Fibroblast of the conjunctiva (primary cell): Measurements from ENCODE around the gene PPP1R9A.

Source experiments
- DNase-seq: peaks from one replicate; pipeline ENCODE4 v3.0.0-alpha.2; 2010; ENCODE audit warnings: low read depth

The PPP1R9A gene

DNA sequence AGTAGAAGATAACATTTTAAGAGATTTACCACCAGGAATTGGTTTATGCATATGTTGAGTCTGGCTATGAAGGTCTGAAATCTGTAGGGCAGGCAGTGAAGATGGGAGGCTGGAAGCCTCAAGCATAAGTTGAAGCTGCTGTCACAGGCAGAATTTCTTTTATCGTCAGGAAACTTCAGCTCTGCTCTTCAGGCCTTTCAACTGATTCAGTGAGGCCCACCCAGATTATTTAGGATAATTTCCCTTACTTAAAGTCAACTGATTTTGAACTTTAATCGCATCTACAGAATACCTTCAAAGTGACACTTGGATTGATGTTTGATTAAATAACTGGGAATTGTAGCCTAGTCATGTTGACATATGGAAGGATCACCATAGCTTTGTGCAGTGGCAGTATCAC, 190.5 kb downstream of the PPP1R9A start:
- DNase-seq: no peak

DNA sequence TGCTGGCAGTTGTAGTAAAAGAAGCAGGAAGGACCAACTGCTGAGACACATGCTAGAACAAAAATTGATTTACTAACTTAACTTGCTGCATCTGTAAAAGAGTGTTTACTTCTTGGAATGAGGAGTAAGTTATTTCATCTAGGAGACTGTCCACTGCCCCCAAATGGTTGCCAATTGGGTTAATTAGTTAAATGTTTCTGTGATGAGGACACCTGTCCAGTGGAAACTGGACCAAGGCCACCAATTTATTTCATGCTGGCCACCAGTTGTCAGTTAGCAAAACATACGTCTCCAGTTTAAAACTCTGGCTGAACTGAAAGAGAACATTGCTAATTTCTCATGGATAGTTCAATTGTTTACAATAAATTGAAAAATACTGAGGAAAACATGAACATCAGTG, 191.7 kb downstream of the PPP1R9A start:
- no peak for DNase-seq

DNA sequence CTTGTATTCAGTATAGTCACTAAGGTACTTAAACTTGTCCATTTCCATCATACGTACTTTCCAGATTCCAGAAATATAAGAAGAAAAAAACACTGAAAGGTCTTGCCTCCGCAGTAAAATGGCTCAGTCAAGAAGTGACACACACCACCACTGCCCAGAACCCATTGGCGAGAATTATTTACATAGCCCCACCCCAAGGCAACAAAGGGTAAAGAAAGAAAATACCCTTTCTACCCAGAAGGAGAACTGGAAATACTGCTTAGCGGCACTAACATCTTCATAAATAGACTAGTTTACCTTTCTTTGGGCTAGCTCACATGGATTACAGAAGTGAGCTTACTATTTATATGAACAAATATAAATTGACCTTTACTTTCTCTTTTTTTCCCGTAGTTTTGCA, 194.0 kb downstream of the PPP1R9A start:
- DNase-seq: no peak

DNA sequence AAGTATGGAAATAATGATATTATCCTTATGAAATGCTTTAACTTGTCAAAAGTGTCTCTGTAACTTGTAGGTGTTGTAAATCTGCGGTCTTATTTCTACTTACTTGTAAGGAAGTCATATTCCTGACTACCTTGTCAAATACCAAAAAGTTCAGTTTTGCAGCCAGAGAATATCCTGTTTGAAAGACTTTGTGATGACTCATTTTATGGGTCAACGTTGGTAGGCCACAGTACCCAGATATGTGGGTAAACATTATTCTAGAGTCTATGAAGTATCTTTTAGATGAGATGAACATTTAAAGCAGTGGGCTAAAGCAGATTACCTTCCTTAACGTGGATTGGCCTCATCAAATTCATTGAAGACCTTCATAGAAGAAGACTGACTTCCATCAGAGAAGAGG, 195.3 kb downstream of the PPP1R9A start:
- no peak for DNase-seq

DNA sequence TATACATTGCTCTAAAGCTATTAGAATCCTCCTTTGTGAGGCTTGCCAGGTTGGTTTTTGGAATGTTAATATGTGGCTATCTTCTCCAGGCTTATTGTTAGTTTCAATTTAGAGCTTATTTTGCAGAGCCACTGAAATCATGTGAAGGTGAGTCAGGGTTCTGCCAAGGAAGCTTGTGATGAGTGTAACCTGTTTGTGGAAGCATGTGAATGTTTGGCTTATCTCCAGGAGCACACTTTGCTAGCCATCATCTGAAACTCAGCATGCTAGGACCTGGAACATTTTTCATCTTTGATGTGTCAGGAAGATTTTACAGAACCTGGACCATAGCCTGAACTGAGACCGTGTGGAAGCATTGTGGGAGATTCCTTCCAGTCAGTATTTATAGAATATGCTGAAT, 197.3 kb downstream of the PPP1R9A start:
- DNase-seq: no peak

DNA sequence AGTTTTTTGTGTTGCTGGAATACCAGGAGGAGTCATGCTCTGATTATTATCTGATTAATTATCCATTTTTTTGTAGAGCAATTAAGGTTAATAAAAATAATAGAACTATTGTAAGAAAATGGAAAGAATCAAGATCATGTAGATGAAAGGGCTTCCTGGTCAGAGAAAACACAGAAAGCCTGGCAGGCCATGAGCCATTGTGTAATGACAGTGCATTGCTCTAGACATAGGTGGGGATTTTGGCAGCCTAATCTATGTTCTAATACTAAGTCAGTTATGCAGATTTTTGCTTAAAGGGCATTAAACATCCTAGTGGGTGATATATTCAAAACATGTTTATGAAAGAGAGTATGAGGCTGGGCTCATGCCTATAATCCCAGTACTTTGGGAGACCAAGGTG, 198.2 kb downstream of the PPP1R9A start:
- no peak for DNase-seq

DNA sequence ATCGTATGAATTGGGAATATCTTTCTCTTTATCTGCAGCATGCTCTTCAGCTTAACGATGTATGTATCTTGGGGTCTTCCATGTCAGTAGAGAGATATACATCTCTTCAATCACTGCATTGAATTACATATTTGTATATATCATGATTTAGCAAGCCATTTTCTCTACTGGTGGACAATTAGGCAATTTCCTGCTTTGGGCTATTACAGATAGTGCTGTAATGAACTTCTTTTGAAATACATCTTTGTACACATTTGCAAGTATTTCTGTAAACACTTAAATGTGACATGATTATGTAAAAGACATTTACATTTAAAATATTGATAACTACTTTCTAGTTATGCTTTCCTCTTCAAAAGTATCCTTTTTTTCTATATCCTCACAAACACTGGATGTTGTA, 199.0 kb downstream of the PPP1R9A start:
- DNase-seq: no peak

DNA sequence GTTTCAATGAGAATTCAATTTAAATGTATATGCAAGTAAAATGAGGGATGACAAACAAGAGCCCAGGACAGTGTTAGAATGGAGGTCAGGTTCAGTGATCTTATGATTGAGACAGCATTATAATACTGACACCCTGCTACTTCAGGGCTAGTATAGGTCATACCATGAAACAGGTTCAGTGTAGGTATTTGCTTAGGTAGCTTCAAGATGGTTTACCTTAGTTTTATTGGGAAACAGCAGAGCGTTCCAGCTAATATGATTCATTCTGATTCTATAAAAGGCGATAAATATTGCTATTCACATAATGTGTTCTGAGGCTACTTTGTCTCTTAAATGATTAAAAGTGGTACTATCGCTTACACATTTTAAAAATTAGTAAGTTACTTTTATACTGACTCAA, 203.3 kb downstream of the PPP1R9A start:
- DNase-seq: no peak

DNA sequence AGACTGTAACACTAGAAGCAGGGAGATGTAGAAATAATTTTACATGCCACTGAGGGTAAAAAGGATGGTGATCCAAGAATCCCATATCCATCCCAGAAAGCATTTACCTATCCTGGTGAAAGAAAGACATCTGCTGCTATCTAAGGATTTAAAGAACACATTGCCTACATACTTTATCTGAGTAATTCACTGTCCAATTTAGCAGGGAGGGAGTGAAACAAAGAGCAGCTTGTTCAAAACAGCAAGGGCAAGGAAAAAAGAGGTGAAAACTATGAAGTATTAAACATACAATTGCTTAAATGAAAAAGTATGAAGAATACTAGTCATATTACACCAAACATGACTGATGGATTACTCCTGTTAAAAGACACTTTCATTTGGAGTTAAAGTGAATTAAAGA, 206.2 kb downstream of the PPP1R9A start:
- DNase-seq: no peak

DNA sequence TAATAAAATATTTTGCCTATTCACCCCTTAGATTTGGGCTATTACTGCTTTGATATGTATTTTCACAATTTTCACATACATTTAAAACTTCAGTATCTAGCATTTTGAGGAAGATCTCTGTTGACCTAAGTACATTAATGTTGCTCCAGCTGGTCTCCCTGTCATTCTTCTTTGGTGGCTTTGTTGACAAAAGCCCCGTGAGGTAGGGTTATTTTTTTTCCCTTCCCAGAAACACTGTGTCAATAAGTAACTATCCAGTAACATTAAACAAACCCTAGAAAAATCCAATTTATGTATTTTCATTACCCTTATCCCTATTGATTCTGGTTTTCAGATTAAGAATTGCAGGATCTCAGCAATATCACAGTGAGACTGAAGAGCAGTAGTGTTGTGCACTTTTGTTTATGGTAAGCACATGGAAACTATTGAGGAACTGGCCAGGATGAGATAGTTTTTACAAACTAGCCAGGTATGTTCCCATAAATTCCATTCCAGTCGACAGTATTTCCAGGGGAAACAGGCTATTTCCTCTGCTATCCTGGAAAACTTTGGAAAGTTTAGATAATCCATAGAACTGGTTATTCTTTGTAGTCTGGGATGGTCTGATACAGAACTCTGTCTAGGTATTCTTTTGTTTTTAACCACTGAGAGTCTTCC, 218.8 kb downstream of the PPP1R9A start:
- DNase-seq: no peak

DNA sequence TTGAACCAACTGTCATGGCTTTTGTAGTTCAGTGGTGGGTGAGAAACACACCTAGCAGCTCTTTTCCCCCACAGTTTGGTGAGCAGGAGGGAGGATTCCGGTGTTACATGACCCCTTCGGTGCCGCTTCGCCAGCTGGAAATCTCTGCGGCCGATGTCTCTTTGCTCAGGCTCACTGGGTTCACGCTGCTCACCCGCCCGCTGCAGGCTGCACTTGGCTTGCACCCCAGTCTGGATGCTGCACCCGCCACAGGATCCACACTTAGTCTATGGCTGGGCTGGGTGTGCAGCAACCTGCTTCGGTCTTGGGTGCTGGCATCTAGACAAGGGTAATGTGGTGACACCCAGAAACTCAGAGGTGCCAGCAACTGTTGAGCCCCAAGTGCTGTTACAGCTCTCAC, 225.1 kb downstream of the PPP1R9A start:
- no peak for DNase-seq

DNA sequence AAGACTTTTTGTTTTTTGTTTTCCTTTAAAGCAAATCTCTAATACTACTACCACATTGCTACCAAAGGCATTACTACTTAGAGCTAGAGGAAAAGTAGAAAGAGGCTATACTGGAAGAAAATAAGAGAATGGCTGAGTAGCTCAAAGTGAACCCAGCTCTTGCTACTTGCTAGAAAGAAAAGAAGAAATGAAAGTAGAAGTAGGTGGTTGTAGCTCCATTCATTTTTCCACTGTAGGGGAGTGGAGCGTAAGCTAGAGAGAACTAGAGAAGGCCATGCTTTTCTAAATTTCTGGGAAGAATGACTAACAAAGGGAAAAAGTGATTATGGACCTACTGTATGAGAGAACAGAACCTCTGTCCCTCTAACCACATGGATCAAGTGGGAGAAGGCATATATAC, 232.5 kb downstream of the PPP1R9A start:
- DNase-seq: no peak

DNA sequence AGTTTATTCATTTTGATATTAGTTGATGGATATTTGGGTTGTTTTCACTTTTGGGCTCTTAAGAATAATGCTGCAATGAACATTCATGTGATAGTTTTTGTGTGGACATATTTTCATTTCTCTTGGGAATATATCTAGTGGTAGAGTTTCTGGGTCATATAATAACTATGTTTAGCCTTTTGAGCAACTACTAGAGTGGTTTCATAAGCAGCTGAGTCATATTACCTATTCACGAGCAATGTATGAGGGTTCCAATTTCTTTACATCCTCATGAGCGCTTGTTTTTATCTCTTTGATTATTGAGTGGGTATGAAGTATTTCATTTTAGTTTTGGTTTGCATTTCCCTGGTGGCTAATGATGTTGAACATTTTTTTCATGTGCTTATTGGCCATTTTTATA, 234.4 kb downstream of the PPP1R9A start:
- DNase-seq: peak; percentile 6

DNA sequence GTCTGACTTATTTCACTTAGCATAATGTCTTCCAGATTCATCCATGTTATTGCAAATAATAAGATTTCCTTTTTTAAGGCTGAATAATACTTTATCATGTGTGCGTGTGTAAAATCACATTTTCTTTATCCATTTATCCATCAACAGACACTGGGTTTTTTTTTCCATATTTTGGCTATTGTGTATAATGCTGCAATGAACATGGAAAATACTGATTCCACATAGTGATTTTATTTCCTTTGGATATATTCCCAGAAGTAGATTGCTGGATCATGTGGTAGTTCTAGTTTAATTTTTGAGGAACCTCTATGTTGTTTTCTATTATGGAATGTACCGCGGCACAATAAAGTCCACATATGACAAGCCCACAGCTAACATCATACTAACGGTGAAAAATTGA, 236.9 kb downstream of the PPP1R9A start:
- no peak for DNase-seq

DNA sequence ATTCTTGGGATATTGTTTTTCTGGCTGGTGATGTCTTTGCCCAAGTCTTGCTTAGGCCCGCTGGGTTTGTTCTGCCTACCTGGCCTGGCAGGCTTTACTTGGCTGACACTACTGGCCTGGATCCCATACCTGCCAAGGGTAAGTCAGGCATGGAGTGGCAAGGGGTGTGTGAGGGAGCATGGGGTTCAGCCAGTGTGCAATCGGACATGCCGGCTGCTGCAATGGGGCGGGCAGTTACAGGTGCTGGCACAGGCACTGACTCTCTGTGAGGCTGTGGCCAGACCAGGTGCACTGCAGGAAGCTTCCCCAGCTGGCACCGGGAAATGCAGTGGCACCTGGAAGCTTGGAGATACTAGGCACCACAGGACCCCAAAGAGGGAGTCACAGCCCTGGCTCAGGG, 248.6 kb downstream of the PPP1R9A start:
- no peak for DNase-seq

DNA sequence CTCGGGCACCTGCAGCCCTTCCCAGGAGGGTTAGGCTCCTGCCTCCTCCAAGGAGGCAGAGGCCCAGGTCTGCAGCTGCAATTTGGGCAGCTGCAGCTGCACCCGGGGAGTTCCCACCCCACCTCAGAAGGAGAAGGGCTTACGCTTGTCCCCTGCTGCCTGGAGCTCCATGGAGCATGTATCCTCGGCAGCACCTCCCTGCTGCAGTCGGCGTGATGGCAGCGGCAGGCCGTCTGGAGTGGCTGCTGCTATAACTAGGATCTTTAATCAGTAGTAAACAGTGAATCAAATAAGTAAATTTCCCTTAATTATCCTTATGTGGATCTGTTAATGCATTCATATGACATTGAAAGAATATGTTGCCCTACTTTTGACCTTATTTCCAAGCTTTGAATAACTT, 250.0 kb downstream of the PPP1R9A start:
- DNase-seq: no peak

DNA sequence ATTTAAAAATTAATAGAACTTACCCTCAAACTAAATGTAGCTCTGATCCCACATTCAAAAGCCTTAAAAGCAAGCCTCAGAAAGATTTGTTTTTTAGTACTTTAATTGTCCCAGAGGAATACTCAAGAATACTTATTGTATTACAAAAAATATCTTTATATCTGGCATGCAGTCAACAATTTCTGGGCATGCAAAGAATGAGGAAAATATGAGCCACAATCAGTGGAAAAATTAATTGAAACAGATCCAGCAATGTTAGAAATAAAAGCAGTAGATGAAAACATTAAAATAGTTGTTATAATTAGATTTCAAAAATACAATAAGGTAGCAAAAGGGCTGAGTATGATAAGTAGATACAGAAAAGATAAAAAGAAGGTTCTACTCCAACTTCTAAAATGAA, 262.3 kb downstream of the PPP1R9A start:
- DNase-seq: no peak

DNA sequence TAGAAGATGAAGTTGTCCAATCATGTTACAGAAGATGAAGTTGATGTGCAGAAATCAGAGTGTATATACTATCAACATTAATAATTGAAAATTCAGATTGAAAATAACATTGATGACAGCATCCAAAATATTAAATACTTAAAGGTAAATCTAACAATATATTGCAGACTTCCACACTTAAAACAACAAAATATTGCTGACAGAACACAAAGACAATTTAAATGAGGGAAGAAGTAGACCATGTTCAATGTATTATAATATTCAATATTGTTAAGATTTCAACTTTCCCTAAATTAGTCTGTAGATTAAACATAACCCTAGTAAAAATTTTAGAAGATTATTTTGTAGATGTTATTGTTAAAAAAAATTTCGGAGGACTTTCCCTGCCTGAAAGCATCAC, 265.0 kb downstream of the PPP1R9A start:
- no peak for DNase-seq

DNA sequence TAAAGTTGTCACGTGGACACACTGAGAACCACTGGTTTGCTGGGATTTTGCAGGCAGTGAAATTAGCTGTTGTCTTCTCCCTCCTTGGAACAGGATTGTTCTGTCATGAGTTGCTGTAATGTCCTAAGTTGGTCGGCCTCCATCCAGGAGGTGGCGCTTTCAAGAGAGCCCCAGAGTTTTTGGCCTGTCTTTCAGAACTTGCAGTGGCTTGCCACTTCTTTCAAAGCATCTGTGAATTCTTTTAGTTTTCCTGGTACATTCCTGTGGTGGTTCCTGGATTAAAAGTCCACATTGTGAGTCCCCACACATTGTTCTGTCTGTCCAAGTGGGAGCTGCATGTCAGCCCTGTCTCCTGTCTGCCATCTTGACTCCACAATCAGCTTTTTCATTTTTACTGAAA, 283.1 kb downstream of the PPP1R9A start:
- no peak for DNase-seq

DNA sequence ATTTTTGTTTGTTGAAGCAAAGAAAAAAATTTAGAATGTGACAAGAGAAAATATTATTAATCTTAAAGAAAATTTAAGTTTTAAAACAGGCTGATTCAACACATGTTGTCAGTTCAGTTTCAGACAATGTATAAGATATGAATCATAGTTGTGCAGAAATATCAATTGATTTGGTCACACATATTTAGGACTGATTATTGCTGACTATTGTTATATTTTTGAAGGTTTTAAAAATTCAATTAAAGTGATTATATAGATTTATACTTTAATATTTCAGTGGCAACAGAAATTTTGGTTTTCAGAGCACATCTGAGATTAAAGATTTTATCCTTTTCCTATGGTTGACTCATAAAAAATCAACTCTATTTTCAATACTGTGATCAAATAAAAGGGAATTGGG, 284.4 kb downstream of the PPP1R9A start:
- DNase-seq: no peak

DNA sequence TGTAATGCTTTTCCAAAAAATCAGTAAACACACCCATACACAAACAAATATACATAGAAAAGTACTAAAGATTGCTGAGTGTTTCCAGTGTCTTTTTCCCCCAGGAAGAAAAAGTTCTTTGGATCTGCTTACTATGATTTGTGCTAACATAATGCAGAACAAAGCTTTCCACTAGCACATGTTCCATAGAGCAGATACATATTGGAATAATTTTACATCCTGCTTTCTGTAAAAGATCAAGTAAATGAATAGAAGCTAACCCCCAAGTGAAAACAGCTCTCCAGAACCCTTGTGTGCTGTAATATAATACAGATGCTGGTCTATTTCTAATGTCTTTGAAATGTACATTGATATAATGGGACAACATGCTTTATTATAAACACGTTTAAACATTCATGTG, 291.5 kb downstream of the PPP1R9A start:
- no peak for DNase-seq

DNA sequence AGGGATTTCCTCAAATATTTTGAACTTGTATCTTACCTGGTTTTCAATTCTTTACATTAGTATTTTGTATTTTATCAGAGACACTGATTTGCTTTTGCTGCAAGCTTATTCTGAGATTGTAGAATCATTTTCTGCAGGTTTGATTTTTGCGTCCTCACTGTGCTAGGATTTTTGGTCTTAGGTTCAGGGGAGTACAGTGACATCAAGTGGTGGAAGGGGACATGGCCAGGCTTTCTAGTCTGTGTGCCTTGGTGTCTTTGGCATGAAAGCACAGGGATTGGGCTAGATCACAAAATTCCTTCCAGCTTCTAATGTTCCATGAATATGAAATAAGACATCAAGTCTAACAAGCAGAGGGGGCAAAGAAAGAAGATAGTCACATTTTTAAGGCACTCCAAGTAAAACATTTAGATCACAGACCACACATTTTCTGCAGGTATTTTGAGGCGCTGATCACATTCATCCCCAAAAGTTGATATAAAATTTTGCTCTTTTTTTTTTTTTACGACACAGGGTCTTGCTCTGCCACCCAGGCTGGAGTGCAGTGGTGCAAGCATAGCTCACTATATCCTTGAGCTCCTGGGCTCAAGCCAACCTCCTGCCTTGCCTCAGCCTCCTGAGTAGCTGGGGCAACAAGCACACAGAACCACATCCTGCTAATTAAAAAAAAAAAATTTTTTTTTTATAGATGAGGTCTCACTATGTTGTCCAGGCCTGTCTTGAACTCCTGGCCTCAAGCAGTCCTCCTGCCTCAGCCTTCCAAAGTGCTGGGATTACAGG, 292.6 kb downstream of the PPP1R9A start:
- DNase-seq: peak; percentile 55

DNA sequence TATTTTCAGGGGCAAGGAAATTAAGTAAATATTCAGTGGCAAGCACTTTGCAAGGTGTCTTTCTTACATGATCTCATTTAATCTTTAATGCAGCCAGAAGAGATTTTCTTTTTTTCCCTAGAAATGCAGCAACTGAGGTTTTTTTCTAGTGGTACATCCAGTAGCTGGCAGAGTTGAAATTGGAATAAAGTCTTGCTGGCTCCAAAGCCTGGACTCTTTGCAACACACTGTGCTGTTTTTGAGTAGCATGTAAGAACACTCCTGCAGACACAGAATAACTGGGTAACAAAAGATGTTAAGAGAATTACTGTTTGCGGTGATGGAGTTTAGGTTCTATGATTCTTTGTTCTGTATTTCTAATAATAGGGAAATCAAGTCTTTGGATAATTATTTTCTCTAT, 293.3 kb downstream of the PPP1R9A start:
- DNase-seq: no peak

DNA sequence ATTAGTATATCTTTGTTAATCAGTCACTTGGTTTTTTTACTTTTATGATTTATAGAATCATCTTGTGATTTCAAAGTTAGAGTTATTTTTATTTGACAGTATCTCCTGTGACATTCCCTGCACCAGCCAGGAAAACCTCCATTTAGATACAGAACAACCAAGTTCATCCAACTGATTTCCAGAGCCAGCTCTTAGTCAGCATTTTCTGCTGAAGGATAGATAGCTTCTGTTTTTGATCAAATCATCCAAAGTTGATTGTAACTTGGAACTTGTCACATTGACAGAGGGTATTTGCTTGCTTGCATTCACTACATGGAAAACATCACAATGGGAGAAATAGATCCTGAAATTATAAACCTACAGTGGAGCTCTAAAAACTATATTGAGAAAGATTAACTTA, 294.3 kb downstream of the PPP1R9A start:
- DNase-seq: no peak
